Stomach (tissue), 4 donors: ENCODE results near the gene RANBP3.

Source experiments
- EP300 ChIP-seq: sonication (generic); formaldehyde crosslinking; IDR thresholded peaks from one replicate; pipeline ENCODE4 v1.6.1; 2017; ENCODE audit warnings: antibody characterized with exemption
- POLR2A ChIP-seq, 4 donors: fragments of 450-650 bp; IDR thresholded peaks; one replicate each; pipeline ENCODE4 v1.6.1; 2016; ENCODE audit warnings: antibody characterized with exemption in 4 of 4, control low read depth in 2 of 4, mild to moderate bottlenecking in 1 of 4, moderate library complexity in 1 of 4
- POLR2AphosphoS5 ChIP-seq, 3 donors: sonication (generic); formaldehyde crosslinking; IDR thresholded peaks; one replicate each; pipeline ENCODE4 v1.6.1; 2016; ENCODE audit warnings: antibody characterized with exemption in 3 of 3
- TF ChIP-seq, protein P1 (sequence below), 7 experiments: fragments of 450-650 bp in 4 of 7; fragments of 200-600 bp in 3 of 7; sonication (generic) in 3 of 7; IDR thresholded peaks; one replicate each; pipeline ENCODE4 v1.5.1; 2016 to 2019; ENCODE audit warnings: antibody characterized with exemption in 7 of 7, control low read depth in 2 of 7, mild to moderate bottlenecking in 1 of 7

DNA sequence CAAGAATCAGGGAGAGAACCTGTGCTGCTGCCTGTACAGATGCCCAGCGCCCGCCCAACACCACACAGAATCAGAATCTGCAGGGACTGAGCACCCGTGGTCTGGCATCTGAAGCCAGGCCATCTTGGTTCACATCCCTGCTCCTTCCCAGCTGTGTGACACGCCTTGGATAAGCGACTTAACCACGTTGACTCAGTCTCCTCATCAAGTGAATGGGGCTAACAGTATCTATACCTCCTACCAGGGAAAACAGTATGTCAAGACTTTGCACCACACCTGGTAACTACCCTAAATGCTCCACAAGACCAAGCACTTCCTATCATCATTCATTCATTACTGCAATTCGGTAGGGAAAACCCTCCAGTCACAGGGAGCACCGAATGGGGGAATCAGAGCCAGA lies 1.2 kb downstream of the RANBP3 start:
- TF ChIP-seq, protein P1, sequence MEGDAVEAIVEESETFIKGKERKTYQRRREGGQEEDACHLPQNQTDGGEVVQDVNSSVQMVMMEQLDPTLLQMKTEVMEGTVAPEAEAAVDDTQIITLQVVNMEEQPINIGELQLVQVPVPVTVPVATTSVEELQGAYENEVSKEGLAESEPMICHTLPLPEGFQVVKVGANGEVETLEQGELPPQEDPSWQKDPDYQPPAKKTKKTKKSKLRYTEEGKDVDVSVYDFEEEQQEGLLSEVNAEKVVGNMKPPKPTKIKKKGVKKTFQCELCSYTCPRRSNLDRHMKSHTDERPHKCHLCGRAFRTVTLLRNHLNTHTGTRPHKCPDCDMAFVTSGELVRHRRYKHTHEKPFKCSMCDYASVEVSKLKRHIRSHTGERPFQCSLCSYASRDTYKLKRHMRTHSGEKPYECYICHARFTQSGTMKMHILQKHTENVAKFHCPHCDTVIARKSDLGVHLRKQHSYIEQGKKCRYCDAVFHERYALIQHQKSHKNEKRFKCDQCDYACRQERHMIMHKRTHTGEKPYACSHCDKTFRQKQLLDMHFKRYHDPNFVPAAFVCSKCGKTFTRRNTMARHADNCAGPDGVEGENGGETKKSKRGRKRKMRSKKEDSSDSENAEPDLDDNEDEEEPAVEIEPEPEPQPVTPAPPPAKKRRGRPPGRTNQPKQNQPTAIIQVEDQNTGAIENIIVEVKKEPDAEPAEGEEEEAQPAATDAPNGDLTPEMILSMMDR (IDR thresholded peaks at IDR 0.05): no peak
- TF ChIP-seq POLR2AphosphoS5 (IDR thresholded peaks at IDR 0.05) (no peak), POLR2A (IDR thresholded peaks at IDR 0.05) (no peak), EP300 (no peak)
